Endometrium (tissue), 2 donors: ENCODE measurements around the gene RAP1GAP2.
"Not testable (repeated sequence)": the region's sequence is repeated elsewhere in the genome, so short reads cannot be mapped to it uniquely, and the experiment has no call there.

Source experiments
- FAIRE-seq: peaks from 2 replicates; lab custom pipeline; 2012; peaks lifted over from hg19 to GRCh38; lab: Jason Lieb, UNC
- donor health status: control.
- donor health status: control.

RAP1GAP2 gene

DNA sequence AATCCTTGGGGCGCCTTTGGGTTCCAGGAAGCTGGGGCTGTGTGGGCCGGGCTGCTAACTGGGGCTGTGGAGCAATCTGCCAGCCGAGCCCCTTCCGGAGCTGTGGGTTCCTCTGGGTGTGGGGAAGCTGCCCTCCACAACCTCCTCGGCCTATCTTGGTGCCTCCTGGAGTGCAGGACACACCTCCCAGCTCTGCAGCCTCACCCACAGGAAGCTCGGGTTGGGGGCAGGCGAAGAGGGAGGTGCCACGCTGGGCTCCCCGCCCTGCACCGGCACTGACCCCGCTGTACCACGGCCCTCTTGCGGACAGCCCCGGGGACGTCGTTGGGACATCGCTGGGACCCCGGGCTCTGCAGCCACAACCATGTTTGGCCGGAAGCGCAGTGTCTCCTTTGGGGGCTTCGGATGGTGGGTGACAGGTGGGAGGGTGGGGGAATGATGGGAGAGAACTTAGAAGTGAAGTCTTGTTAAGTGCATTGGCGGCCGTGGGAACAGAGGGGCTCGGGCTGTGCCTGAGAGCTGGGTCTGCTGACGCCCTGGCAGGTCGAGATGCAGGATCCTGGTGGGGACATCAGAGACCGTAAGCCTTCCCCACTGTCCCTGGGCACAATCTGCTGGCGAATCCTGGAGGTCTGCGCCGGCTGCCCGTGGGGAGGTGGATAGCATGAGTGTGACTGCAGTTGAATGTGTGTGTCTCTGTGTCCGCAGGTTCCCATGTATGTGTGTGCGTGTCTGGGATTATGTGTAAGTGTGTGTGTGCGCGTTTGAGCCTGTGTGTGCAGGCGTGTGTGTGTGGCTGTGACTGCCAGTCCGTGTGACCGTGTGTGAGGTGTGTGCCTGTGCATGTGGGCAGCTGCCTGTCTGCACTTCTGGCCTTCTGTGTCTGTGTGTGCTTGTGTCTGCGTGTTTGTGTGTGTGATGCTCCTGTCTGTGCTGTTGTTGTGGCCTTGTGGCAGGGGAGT, at the start of gene RAP1GAP2:
TSS of gene RAP1GAP2 (plus strand) at position 275 of the 962 bp plus-strand sequence. CDS start at position 365, 90 bp downstream.
- no peak for FAIRE-seq

DNA sequence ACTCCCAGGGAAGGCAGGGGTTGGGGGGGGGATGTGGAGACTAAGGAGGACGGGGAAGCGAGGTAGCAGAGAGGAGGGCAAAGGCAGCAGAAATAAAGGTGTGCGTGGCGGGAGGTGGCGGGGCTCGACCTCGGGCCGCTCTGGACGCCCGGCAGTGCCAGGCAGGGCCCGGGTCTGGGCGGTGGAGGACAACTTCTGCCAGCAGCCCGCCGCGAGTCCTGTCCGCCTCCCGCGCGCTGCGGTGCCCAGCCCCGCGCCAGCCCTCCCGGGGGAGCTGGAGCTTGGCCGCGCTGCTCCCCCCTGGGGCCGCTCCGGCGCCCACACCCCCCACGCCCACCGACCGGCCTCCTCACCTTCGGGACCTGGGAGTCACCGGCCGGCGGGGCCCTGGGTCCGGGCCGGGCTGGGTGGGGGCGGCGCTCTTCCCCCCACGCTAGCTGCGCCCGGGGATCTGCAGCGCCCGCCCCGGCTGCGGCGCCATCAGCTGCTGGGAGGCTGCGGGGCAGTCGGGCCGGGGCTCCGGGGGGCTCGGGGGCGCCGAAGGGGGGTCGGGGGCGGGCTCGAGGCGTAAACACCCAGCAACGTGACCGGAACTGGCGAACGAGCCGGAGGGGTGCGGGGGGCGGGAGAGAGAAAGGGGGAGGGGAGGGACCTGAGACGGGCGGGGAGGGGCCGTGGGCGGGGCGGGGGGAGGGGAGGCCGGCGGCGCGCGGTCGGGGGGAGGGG, 47.0 kb upstream of the RAP1GAP2 start, which contains the start of gene CCDC92B:
TSS of gene CCDC92B (minus strand) at position 595 of the 726 bp plus-strand sequence. CDS start 14,507 bp downstream, outside the sequence.
- FAIRE-seq: no peak

DNA sequence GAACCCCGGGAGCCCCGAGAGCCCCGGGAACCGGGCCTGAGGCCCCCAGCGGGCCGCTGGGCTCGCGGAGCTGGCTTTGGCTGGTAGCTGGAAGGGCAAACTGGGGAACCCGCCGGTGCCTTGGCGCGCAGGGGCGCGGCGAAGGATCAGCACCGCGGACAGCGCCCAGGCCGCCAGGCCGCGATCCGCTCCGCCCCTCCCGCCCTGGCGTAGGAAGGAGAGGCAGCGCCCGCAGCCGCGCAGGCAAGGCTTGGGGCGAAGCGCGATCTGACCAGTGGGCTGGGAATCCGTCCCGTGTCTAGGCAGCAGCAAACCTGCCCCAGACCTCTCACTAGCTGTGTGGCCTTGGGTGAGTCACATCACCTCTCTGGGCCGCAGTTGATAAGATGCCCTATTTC, 46.5 kb upstream of the RAP1GAP2 start:
- no peak for FAIRE-seq

DNA sequence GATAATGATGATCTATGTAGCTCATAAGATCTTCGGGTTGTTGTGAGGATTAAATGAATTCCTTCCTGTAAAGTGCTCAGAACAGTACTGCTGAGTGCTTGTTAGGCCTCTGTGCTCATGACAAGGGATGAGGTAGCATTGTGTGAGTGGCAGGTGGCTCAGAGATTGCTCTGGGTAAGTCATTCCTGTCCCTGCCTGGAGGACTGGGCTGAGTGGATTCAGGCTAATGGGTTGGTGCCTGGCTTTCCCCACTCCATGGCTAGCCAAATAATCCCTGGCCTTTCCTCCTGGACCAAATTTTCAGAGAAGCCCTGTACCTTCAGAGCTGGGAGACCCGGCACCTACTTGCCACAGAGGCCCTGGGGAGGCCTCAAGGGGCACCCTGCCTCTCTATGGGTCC, 45.5 kb upstream of the RAP1GAP2 start:
- FAIRE-seq: no peak

DNA sequence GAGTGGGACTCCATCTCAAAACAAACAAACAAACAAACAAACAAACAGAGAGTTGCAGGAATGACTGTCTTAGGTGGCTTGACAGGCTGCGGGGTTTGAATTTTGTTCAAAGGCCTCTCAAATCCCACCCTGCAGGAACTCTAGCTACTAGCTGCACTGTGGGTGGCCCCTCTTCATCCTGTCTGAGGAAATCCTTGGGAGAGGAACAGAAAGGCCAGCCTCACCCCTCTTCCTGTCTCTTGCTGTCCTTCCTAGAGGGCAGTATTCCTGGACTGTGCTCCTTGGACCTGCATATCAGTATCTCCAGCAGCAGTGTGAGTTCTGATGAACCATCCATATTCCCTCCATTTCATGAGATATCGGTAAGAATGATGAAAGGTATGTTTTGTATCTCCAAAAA, 44.7 kb upstream of the RAP1GAP2 start:
- FAIRE-seq: no peak

DNA sequence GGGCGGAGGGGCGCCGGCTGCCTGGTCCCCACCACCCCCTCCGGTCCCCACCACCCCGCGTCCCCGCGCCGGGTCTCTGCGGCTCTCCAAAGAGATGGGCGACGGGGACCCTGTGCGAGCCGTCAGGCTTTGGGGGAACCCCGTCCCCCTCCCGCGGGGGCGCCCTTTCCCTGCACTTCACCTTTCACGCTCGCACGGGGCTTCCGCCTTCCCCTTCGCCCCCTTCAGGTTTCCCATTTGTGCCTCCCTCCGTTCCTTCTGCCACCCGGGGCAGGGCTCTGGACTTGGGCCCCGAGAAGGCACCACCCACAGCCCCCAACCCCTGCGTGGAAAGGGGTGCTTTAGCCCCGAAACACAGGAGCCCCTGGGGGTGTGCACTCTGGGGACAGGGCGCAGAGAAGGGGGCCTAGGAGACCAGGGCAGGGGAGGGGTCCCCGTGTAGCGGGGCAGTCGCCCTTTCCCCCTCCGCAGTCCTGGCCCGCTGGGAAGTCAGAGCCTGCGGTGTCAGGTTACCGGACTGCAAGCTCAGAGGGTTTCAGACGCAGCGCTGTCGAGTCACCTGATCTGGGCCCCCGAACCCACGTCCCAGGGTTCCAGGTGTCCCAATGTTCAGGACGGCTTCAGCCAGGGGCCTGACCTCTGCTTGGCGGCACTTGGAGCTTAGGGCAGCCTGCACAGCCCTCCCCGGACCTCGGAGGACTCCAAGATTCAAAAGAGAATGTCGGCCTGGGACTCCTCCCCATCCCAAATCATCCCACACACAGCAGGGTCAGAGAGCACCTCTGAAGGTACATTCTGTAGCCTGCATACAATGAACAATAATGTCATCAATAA, 40.1 kb upstream of the RAP1GAP2 start:
- no peak for FAIRE-seq

DNA sequence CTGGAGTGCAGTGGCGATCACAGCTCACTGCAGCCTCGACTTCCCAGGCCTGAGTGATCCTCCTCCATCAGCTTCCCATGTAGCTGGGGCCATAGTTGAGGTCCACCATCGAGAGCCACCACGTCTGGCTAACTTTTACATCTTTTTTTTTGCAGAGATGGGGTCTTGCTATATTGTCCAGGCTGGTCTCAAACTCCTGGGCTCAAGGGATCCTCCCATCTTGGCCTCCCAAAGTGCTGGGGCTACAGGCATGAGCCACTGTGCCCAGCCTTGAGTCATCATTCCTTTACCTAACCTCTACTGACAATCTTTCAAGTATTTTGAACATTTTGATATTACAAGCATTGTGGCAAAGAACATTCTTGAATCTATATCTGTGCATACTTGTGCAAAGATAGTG, 37.4 kb upstream of the RAP1GAP2 start:
- FAIRE-seq: no peak

DNA sequence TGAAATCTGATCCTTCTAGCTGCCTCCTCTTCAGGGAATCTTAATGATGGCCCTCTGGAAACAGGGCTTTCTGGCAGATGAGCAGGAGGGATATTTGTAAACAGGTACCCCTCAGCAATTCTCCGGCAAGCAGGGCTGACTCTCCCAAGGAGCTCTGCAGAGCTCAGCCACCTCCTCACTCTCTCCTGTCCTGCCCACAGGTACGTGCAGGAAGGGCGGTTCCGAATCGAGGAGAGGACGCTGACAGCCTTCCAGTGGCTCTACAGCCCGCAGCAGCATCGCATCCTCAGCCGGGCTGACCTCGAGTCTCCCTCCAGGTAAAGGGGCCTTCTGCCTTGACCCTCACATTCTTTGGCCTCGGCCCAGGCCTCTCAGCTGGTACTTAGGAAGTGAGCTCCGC, 26.1 kb upstream of the RAP1GAP2 start:
- FAIRE-seq: no peak

DNA sequence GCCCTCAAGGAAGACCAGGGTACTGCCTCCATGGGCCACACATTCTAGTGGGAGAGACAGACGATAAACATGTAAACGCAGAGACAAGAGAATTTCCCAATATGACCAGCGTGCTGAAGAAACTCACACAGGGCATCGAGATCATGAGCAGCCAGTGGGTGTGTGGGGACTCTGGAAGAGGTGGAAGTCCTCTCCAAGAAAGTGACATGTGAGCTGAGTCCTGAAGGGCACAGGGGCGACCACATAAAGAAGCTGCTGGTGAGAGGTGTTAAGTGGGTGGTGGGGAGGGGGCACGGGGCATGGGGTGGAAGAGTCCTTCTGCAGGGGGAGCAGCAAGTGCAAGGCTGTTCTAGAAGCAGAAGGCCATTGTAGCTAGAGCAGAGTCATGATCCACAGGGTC, 21.0 kb upstream of the RAP1GAP2 start:
- no peak for FAIRE-seq

DNA sequence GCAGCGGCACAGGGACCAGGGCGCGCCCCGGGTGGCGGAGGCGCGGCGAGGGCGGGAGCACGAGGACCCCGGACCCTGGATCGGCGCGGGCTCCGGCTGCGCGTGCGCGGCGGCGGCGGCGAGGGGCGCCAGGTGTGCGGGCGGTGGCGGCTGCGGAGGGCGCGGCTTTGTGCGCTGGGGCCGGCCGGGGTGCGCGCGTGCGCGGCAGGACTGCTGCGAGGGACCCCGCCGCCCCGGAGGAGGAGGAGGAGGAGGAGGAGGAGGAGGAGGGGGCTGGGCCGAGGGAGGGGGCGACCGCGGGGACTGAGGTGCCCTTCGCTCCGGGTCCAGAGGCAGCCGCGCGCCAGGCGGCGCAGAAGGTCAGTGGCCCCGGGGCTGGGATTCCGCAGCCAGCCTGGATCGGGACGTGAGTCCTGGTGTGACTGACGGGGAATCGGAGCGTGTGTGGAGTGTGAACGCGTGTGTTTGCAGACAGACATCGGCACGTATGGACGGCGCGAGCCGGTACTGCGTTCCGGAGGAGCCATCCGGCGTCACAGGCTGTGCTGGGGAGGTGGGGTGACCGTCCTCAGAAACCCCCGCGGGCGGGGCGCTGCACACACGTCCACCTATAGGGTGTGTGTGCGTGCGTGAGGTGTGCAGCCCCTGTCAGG, 19.5 kb upstream of the RAP1GAP2 start:
- FAIRE-seq: no peak

DNA sequence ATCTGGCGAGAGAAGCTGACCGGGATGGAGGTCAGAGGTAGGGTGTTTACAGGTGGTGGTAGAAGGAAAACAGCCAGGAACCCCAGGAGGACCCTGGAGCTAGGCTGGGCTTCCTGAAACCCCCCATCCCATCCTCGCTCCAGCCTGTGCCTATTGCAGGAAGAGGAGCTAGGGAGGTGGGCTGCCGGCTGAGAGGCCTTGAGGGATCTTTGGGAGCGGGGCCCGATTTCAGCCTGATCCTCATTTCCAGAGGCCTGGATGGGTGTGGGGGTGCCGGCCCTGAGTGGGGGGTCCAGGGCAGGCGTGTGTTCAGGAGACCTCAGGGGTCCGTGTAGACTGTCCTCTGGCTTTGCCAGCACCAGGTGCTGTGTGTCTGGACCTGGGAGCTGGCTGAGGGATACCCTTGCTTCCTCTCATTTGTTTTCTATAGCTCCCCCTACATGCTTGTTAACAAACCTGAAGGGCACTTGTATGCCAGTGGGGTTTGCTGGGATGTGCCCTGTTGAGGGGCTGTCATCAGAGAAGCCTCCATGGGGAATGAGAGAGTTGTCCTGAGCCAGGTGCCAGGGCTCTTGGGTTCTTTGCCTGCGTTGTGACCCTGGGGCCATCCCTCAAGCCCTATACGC, 18.9 kb upstream of the RAP1GAP2 start:
- no peak for FAIRE-seq

DNA sequence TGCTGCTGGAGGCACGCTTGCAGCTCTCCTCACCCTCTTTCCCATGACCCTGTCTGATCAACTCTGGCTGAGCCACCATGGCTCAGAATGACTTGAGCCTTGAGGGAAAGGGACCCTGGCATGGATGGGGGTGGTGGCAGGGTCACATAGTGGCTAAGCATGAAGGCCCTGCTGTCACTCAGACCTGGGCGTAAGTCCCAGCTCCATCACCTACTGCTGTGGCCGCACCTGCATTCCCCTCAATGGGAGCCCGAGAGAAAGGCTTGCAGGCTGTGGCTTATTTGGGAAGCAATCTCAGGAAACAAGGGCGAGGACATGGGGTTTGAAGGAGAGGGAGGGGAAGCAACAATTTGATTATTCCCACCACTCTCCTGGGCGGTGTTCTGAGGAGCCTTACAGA, 17.7 kb upstream of the RAP1GAP2 start:
- no peak for FAIRE-seq

DNA sequence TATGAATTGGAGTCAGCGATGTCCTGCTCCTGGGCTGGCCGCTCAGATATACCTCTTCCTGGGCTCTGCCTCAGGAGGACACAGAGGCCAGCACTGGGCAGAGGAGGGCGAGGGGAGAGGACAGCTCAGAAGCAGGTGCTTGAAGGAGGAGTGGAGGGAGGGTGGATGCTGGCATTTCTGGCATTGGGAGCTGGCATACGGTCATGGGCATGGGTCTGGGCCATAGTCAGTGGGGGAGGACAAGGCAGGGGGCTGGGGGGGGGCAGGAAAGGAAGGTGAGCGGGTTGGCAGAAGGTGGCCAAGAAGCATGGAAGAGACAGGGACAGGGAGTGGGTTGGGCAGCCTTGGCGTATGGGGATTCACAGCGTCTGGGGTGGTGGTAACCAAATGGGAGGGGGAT, 16.7 kb upstream of the RAP1GAP2 start:
- no peak for FAIRE-seq

DNA sequence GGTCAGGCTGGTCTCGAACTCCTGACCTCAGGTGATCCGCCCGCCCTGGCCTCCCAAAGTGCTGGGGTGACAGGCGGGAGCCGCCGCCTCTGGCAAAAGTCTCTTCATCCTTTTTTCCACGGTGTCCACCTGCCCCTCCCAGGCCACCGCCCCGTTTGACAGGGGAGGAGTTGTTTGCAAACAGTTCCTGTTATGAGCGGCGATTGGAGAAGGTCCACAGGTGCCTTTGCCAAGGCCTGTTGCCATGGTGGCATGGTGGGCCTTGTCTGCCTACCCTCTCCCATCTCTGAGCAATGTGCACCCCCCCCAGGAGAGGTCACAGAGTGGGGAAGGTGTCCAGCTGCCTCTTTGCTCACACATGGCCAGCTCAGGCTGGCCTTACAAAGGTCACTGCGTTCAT, 16.0 kb upstream of the RAP1GAP2 start:
- no peak for FAIRE-seq

DNA sequence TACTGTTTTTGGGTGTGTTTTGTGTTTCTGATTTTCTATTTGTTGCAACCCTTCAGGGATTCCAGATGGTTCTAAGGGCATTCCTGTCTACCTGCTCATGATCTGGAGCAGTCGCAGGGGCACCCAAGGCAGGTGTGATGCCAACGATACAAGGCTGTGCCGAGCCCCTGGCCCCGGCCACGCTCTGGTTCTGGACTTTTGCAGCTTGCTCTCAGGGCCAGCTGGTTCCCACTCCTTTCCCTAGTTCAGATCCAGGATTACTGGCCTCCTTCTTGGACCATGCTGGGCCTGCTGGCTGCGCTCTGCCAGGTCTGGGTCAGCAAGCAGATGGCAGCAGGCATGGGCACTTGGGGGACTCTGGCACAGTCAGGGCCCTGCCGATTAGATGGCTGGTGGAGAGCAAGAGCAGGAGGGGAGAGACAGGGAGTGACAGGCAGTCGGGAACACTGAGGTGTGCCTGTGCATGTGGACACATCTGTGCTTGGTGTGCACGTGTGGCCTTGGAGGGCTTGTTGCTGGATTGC, 15.2 kb upstream of the RAP1GAP2 start:
- no peak for FAIRE-seq

DNA sequence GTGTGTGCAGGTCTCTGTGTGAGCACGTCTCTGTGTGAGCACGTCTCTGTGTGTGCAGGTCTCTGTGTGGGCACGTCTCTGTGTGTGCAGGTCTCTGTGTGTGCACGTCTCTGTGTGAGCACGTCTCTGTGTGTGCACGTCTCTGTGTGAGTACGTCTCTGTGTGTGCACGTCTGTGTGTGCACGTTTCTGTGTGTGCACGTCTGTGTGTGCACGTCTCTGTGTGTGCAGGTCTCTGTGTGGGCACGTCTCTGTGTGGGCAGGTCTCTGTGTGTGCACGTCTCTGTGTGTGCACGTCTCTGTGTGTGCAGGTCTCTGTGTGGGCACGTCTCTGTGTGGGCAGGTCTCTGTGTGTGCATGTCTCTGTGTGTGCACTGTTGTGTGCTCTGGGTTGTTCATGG, 14.6 kb upstream of the RAP1GAP2 start:
- FAIRE-seq: not testable (repeated sequence)

DNA sequence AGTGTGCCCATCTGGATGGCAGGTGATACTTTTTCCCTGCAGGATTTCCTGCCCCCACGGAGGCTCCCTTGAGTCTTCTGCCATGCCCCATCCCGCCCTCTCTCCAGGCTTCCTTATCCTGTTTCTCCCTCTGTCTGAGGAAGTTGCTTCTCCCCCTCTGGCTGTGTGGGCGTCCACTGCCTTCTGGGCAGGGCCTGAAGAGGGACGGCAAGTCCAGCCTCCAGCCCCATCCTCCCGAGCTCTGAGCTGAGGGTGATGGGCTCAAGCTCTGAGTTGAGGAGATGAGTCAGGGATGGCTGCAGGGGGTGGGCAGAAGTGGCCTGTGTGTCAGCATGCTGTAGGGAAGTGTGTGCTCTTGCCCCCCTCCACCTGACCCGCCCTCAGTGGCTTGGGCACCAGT, 14.2 kb upstream of the RAP1GAP2 start:
- FAIRE-seq: no peak

DNA sequence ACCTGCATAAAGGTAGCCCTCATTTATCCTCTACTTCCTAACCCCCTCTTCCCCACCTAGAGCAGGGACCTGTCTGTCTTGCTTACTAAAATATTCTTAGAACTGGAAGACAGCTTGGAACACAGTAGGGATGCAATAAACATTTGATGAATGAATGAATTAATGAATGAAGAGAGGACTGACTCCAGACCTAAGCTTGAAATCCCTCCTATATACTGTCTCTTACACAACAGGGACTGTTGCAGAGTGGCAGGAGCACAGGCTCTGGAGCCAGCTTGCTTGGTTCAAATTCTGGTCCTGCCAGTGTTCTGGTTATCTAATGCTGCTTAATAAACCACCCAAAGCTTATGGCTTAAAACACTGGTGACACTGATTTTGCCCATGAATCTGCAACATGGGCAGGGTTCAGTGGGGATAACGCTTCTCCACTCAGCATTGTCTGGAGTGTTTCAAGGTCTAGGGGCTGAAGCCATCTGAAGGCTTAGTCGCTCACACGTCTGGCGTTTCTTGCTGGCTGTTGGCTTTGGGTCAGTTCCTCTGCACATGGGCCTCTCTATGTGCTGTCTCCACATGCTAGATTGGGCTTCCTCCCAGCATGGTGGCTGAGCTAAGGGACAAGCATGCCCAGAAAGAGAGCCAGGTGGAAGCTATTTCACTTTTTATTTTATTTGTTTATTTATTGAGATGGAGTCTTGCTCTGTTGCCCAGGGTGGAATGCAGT, 12.8 kb upstream of the RAP1GAP2 start:
- no peak for FAIRE-seq

DNA sequence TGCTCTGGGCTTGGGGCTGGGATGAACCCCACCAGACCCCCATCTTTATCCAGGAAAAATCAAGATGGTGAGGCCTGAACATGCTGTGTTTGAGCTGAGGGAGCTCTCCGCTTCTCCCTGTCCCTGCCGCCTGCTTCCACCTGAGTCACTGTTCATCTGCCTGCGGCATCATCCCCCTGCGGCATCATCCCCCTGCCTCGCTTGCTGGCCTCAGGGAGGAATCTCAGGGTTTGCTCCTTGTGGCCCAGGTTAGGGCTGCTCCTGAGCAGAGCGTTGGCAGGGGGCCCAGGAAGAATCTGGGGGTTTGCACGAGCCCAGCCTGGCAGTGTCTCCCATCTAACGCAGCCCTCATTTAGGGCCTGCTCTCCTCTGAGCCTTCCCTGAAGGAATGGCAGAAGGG, 11.4 kb upstream of the RAP1GAP2 start:
- no peak for FAIRE-seq

DNA sequence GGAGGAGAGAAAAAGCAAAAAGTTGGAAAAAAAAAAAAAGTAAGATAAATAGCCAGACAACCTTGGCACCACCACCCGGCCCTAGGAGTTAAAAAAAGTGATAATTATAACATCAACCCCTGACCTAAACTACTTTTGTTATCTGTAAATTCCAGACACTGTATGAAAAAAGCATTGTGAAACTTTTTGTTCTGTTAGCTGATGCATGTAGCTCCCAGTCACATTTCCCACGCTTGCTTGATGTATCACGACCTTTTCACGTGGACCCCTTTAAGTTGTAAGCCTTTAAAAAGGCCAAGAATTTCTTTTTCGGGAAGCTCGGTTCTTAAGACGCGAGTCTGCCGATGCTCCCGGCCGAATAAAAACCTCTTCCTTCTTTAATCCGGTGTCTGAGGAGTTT, 10.9 kb upstream of the RAP1GAP2 start:
- not testable (repeated sequence) for FAIRE-seq
